GM23248 (cell line): ENCODE data around the gene ISM1. TPM values are rescaled to one million over a fixed set of nuclear protein-coding genes. Genes with fewer than 3 reads are reported as not detected.

Source experiments
- DNase-seq: peaks from one replicate; pipeline ENCODE4 v3.0.0-alpha.2; 2015
- H2AFZ ChIP-seq: fragments of 200-600 bp; sonication (generic); 2 replicates; pipeline ENCODE4 v1.6.1; 2016; ENCODE audit warnings: antibody characterized with exemption
- H3F3A ChIP-seq: fragments of 200-600 bp; sonication (generic); 2 replicates; pipeline ENCODE4 v1.6.1; 2016; ENCODE audit warnings: mild to moderate bottlenecking, antibody characterized with exemption, mixed run types; ENCODE audit not compliant: insufficient read depth
- H3K27ac ChIP-seq: fragments of 200-600 bp; sonication (generic); 2 replicates; pipeline ENCODE4 v1.5.1; 2016; ENCODE audit warnings: mild to moderate bottlenecking
- H3K27me3 ChIP-seq: fragments of 200-600 bp; sonication (generic); replicated peaks from 2 replicates; pipeline ENCODE4 v1.6.1; 2016; ENCODE audit warnings: mild to moderate bottlenecking; ENCODE audit not compliant: insufficient read depth
- H3K36me3 ChIP-seq: fragments of 200-600 bp; sonication (generic); 2 replicates; pipeline ENCODE4 v1.6.1; 2016; ENCODE audit warnings: low read depth, mild to moderate bottlenecking
- H3K4me1 ChIP-seq: fragments of 200-600 bp; sonication (generic); 2 replicates; pipeline ENCODE4 v1.6.1; 2016; ENCODE audit warnings: mild to moderate bottlenecking; ENCODE audit not compliant: insufficient read depth
- H3K4me2 ChIP-seq: fragments of 200-600 bp; sonication (generic); one replicate; pipeline ENCODE4 v1.6.1; 2016; ENCODE audit warnings: mild to moderate bottlenecking; ENCODE audit not compliant: unreplicated experiment
- H3K4me3 ChIP-seq: fragments of 200-600 bp; sonication (generic); 2 replicates; pipeline ENCODE4 v1.5.1; 2016; ENCODE audit warnings: mild to moderate bottlenecking
- H3K79me2 ChIP-seq: fragments of 200-600 bp; sonication (generic); 2 replicates; pipeline ENCODE4 v1.6.1; 2016; ENCODE audit warnings: mild to moderate bottlenecking; ENCODE audit not compliant: insufficient read depth
- H3K9ac ChIP-seq: fragments of 200-600 bp; sonication (generic); 2 replicates; pipeline ENCODE4 v1.6.1; 2016; ENCODE audit warnings: mild to moderate bottlenecking
- H3K9me2 ChIP-seq: fragments of 200-600 bp; sonication (generic); 2 replicates; pipeline ENCODE4 v1.6.1; 2016; ENCODE audit warnings: mixed run types, mild to moderate bottlenecking, moderate library complexity; ENCODE audit not compliant: insufficient read depth
- H3K9me3 ChIP-seq: fragments of 200-600 bp; sonication (generic); one replicate; pipeline ENCODE4 v1.6.1; 2017; ENCODE audit warnings: low read depth
- H4K20me1 ChIP-seq: fragments of 200-600 bp; sonication (generic); 2 replicates; pipeline ENCODE4 v1.6.0; 2016; ENCODE audit not compliant: insufficient read depth
- EZH2 ChIP-seq: fragments of 200-600 bp; sonication (generic); IDR thresholded peaks from 2 replicates; pipeline ENCODE4 v1.6.1; 2018; ENCODE audit warnings: antibody characterized with exemption, mild to moderate bottlenecking; ENCODE audit not compliant: insufficient read depth, poor library complexity, severe bottlenecking
- EZH2phosphoT487 ChIP-seq: fragments of 200-600 bp; sonication (generic); IDR thresholded peaks from 2 replicates; pipeline ENCODE4 v1.6.1; 2018; ENCODE audit warnings: antibody characterized with exemption, moderate library complexity, mild to moderate bottlenecking, low read depth; ENCODE audit not compliant: insufficient read depth
- WGBS, 2 experiments: methylation state at CpG; one replicate each; pipeline ENCODE4 v1.1.6; 2015 to 2017; ENCODE audit warnings: low lambda C conversion rate in 2 of 2, low coverage in 1 of 2; ENCODE audit errors: missing lambda C conversion rate in 2 of 2; 5-methylcytosine and 5-hydroxymethylcytosine counted together
- in situ Hi-C: fragments of 300-500 bp; cut with MboI; formaldehyde crosslinking; loops from 2 replicates; pipeline ENCODE4 v1.15.0; 2020
- polyA plus RNA-seq: library from polyadenylated mRNA; unstranded; fragments of >200 nt; fragmentation: Nextera tagmentation; extraction: Ambion mirVana; gene quantifications from 2 replicates; pipeline ENCODE4 v1.2.1, GENCODE V29; 2016
- total RNA-seq: library from RNA; depleted of rRNA; stranded (reverse); fragments of >200 nt; shearing (Covaris generic); gene quantifications from 2 replicates; pipeline ENCODE4 v1.2.3, GENCODE V29; 2014

Gene ISM1
- total and polyA plus RNA-seq, 2 experiments from 2014 or later, result 0.06 TPM; not detected in 1

DNA sequence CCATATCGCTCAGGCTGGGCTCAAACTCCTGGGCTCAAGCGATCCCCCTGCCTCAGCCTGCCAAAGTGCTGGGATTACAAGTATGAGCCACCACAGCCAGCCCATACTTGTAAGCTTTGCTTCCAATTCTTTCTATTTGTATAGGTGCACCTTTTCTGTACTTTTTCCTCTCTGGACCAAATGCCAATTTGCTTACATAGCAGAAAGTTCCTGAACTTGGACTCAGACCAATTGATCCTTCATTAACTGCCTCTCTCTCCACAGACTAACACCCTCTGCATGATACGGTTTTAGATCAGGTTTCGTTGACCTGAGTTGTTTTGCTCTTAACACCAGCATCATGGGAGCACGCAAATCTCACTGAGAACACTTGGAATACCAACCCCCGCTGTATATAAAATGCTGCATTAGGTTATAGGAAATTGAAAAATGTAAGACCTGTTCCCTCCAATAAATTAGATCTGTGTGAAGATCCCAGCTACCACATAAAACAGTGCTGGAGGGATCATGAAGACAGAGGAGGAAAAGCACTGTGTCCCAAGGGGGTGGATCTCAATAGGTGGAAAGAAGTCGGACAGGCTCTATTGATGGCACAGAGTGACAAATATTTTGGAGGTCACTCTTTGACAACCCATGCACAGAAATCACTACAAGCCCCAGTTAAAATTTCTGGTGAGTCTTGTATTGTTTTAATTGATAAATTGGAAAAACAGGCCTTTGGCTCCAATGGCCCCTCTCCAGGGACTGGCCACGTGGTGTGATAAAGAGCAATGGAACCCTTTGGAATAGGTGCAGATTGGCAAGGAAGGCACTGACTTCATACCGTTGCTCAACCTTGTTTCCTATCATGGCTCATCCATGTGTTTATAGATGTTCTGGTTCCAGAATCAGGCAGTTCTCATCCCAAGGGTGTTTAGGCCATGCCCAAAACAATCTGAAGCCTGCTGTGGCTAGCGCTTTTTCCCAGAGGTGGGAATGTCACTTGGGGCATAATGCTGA, 51.2 kb downstream of the ISM1 start:
- WGBS, 2 experiments, result 67 to 70% methylated on average over 10 of the region's 10 CpGs
- H3K27ac ChIP-seq, result no peak overlapping the region
- no peak overlapping the region for H3K4me2 ChIP-seq
- TF ChIP-seq EZH2phosphoT487, result no peak
- H3K79me2 ChIP-seq, result no peaks in the 10 kb centered on the region
- H3K4me1 ChIP-seq, result no peaks in the 10 kb centered on the region
- no peaks in the 10 kb centered on the region for H3F3A ChIP-seq
- H3K9me2 ChIP-seq, result no peaks in the 10 kb centered on the region
- no peak overlapping the region for H2AFZ ChIP-seq
- H3K27me3 ChIP-seq, result peaks cover 10% of the 10 kb centered on the region; the same call in 1 of the 2 replicates
- in situ Hi-C loops, result no loop called here
- H3K9me3 ChIP-seq, result no peaks in the 10 kb centered on the region
- no peaks in the 10 kb centered on the region for H4K20me1 ChIP-seq
- H3K9ac ChIP-seq, result no peak overlapping the region
- H3K4me3 ChIP-seq, result no peak overlapping the region
- no peaks in the 10 kb centered on the region for H3K36me3 ChIP-seq
- peak; percentile 8 for DNase-seq

- 76 to 79% methylated on average over 16 to 18 of the region's 18 CpGs for WGBS, 2 experiments
- DNase-seq, result no peak
- H3K9me3 ChIP-seq, result no peaks in the 10 kb centered on the region
- no peak overlapping the region for H3K4me3 ChIP-seq
- H2AFZ ChIP-seq, result no peak overlapping the region
- TF ChIP-seq EZH2 (no peak), EZH2phosphoT487 (no peak)
- H3K79me2 ChIP-seq, result no peaks in the 10 kb centered on the region
- no peaks in the 10 kb centered on the region; the same call in 1 of the 2 replicates for H3K27me3 ChIP-seq
- in situ Hi-C loops, result no loop called here
- peaks cover 11% of the 10 kb centered on the region for H3F3A ChIP-seq
- H3K9me2 ChIP-seq, result no peaks in the 10 kb centered on the region
- H4K20me1 ChIP-seq, result no peaks in the 10 kb centered on the region
- H3K4me2 ChIP-seq, result no peak overlapping the region
- no peak overlapping the region for H3K9ac ChIP-seq
- H3K4me1 ChIP-seq, result peaks cover 20% of the 10 kb centered on the region
- H3K27ac ChIP-seq, result no peak overlapping the region
- no peaks in the 10 kb centered on the region for H3K36me3 ChIP-seq
Observed at GRCh38 chr20:13274275-13274861, 53.3 kb downstream of the ISM1 start.

- DNase-seq, result no peak
- Histone ChIP-seq H4K20me1 (no peaks in the 10 kb centered on the region), H3K36me3 (no peaks in the 10 kb centered on the region), H3K4me3 (no peak overlapping the region), H3K9ac (no peak overlapping the region), H3K4me2 (no peak overlapping the region), H3K79me2 (no peaks in the 10 kb centered on the region), H3K9me2 (no peaks in the 10 kb centered on the region), H3K27ac (no peak overlapping the region), H2AFZ (no peak overlapping the region), H3K27me3 (no peaks in the 10 kb centered on the region), H3F3A (peaks cover 11% of the 10 kb centered on the region), H3K4me1 (peaks cover 22% of the 10 kb centered on the region), H3K9me3 (no peaks in the 10 kb centered on the region)
- 27 to 38% methylated on average over 6 of the region's 6 CpGs for WGBS, 2 experiments
- no peak for TF ChIP-seq EZH2
- no peak for TF ChIP-seq EZH2phosphoT487
- in situ Hi-C loops, result no loop called here
Observed at GRCh38 chr20:13276945-13277541, 56.0 kb downstream of the ISM1 start.

DNA sequence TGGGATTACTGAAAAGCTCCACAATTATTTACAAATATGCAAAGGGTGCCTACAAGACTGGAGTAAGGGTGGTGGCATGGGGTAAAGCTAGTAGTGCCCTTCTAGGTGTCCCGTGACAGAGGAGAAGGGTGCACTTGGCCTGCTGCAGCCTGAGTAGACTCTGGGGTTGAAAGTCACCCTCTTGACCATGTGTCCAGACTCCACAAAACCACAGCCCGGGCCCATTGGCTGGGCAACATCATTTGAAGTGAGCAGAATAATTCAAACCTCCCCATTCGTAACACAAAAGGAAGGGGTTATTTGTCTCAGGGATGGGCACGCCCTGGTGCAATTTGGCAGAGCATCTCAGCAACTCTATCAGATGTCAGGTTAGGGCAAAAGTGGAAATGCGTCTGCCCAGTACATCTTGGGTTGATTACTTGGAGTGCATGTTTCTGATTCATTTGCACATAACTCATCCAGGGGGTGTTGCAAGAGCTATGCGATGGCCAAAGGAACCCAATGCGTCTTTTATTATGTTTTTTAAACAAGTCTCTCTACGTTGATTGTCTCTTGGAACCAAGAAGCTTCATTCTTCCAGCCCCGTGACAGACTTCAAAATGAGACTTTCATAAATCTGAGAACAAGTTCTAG, 56.7 kb downstream of the ISM1 start:
- no peak overlapping the region for H3K4me3 ChIP-seq
- DNase-seq, result peak; percentile 86
- H3K4me2 ChIP-seq, result peak overlapping the region; percentile 67
- no peaks in the 10 kb centered on the region for H4K20me1 ChIP-seq
- H2AFZ ChIP-seq, result no peak overlapping the region
- H3K9ac ChIP-seq, result no peak overlapping the region
- in situ Hi-C loops, result no loop called here
- H3K4me1 ChIP-seq, result peaks cover 22% of the 10 kb centered on the region
- WGBS, 2 experiments, result 3 to 6% methylated on average over 9 of the region's 9 CpGs
- no peaks in the 10 kb centered on the region for H3K9me3 ChIP-seq
- H3K36me3 ChIP-seq, result no peaks in the 10 kb centered on the region
- H3K9me2 ChIP-seq, result no peaks in the 10 kb centered on the region
- no peak for TF ChIP-seq EZH2
- TF ChIP-seq EZH2phosphoT487, result no peak
- H3K27me3 ChIP-seq, result no peaks in the 10 kb centered on the region
- peak overlapping the region; percentile 39 for H3K27ac ChIP-seq
- H3K79me2 ChIP-seq, result no peaks in the 10 kb centered on the region
- peaks cover 11% of the 10 kb centered on the region for H3F3A ChIP-seq
